ENCODE results near the gene PTX3. TPM values are rescaled to one million over a fixed set of nuclear protein-coding genes. Genes with fewer than 3 reads are reported as not detected.

PTX3 gene
- polyA plus RNA-seq, 3 donors from 2014 or later, result 3.3 TPM; not detected in 2

DNA sequence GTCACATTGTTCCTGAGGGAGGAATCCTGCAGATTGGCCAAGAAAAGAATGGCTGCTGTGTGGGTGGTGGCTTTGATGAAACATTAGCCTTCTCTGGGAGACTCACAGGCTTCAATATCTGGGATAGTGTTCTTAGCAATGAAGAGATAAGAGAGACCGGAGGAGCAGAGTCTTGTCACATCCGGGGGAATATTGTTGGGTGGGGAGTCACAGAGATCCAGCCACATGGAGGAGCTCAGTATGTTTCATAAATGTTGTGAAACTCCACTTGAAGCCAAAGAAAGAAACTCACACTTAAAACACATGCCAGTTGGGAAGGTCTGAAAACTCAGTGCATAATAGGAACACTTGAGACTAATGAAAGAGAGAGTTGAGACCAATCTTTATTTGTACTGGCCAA, 6.1 kb downstream of the PTX3 start:
- H3K27me3 Mint-ChIP-seq (ENCODE audit: low read depth in 3 of 3), result peaks cover 4 to 6% (median 4%) of the 10 kb centered on the region in 3 donors

DNA sequence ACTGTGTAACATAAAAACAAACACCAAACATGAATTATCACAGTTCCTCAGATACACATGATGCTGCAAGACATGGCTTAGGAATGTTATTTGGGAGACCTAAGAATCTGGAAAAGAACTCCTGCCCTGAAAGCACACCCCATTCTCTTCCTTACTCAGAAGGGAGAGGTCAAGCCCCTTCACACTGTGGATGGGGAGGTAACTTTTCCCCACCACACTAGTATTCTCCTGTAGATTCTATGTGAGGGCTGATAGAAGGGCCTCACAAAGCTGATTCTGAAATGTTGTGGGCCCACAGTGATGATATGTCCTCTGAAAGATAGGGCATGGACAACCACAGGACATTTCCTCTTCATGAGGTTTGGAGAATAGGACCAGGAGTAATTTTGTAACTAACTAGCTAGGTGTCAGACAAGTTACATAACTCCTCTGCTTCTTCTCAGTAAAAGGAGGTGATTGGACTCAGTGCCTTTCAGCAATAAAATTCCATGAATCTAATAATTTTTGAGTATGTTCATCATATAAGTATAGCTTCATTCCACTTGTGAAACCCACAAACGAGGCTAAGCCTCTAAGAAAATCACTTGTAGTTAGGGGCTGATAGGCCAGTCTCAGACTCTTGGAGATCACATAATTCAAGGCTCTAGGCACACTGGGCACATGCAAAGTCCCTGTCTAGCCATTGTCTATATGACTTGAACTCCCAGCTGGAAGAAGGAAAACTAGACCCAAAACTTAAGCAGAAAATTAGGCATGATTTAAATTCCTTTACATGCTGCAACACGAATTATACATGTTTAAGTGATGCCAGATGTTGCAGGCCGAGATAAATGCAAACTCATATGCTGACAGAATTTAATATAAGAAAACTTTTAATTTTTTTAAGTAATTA, 7.5 kb downstream of the PTX3 start:
- Mint-ChIP-seq H3K4me3 (no peak overlapping the region), H3K36me3 (no peaks in the 10 kb centered on the region), H3K27ac (no peak overlapping the region), H3K4me1 (no peaks in the 10 kb centered on the region), H3K27me3 (ENCODE audit: low read depth in 3 of 3) (peaks cover 0 to 4% (median 4%) of the 10 kb centered on the region in 3 donors), H3K9me3 (no peaks in the 10 kb centered on the region)
- DNase-seq, result no peak

More for the DNA sequence above, 6.1 kb downstream of the PTX3 start:
- Mint-ChIP-seq H3K27ac (no peak overlapping the region), H3K4me3 (no peak overlapping the region), H3K36me3 (no peaks in the 10 kb centered on the region), H3K9me3 (no peaks in the 10 kb centered on the region), H3K4me1 (no peaks in the 10 kb centered on the region)
- no peak for DNase-seq

- DNase-seq, result no peak
- Mint-ChIP-seq H3K4me3 (no peak overlapping the region), H3K9me3 (no peaks in the 10 kb centered on the region), H3K27ac (no peak overlapping the region), H3K36me3 (no peaks in the 10 kb centered on the region), H3K4me1 (no peaks in the 10 kb centered on the region), H3K27me3 (ENCODE audit: low read depth in 3 of 3) (peaks cover 0 to 4% (median 2%) of the 10 kb centered on the region in 3 donors)
Observed at GRCh38 chr3:157444797-157445184, 8.1 kb downstream of the PTX3 start.

DNA sequence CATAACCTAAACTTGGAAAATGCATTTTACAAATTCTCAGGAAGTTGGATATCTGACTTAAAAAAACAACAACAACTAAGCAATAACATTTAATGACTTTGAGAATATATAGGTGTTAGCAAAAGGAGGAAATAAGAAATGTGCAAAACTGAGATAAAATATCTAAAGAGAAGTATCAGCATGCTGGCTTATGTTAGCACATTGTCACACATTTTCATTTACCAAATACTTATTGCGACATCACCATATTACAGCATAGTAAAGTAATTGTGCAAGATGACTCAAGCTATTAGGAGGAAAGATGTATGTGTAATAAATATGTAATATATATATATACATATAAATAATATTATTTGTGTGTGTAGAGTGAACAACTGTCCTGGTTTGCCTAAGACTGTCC, 9.2 kb downstream of the PTX3 start:
- DNase-seq, result no peak
- no peaks in the 10 kb centered on the region for H3K4me1 Mint-ChIP-seq
- peaks cover 0 to 4% (median 0%) of the 10 kb centered on the region in 3 donors for H3K27me3 Mint-ChIP-seq (ENCODE audit: low read depth in 3 of 3)
- no peak overlapping the region for H3K27ac Mint-ChIP-seq
- H3K36me3 Mint-ChIP-seq, result no peaks in the 10 kb centered on the region
- H3K4me3 Mint-ChIP-seq, result no peak overlapping the region
- H3K9me3 Mint-ChIP-seq, result no peaks in the 10 kb centered on the region

- no peak overlapping the region for H3K27ac Mint-ChIP-seq
- H3K4me1 Mint-ChIP-seq, result no peaks in the 10 kb centered on the region
- no peak overlapping the region for H3K4me3 Mint-ChIP-seq
- H3K36me3 Mint-ChIP-seq, result no peaks in the 10 kb centered on the region
- H3K9me3 Mint-ChIP-seq, result peaks cover 0 to 3% (median 0%) of the 10 kb centered on the region in 6 donors
- DNase-seq, result no peak
- H3K27me3 Mint-ChIP-seq (ENCODE audit: low read depth in 3 of 3), result peaks cover 0 to 3% (median 2%) of the 10 kb centered on the region in 3 donors
Observed at GRCh38 chr3:157447026-157447694, 10.5 kb downstream of the PTX3 start.

DNA sequence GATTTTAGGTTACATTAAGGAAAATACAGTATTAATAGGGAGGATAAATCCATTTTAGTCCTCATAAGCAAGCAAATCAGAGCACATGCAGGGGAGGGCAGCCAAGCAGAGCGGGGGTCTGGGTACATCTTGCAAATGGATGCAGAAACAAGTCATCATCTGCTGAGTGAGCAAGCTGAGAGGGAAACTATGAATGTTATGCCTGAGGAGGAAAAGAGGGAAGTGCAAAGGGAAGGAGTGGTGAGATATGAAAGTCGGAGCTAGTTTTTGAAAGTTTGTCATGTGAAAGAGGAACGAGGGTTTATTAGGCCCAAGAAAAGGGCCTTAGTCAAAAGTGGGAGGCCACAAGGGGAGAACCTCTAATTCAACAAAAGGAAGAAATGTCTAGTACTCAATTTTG, 15.4 kb downstream of the PTX3 start:
- no peaks in the 10 kb centered on the region for H3K36me3 Mint-ChIP-seq
- H3K9me3 Mint-ChIP-seq, result peaks cover 0 to 3% (median 0%) of the 10 kb centered on the region in 6 donors
- no peak overlapping the region for H3K4me3 Mint-ChIP-seq
- no peak for DNase-seq
- peaks cover 2% of the 10 kb centered on the region in 3 donors for H3K27me3 Mint-ChIP-seq (ENCODE audit: low read depth in 3 of 3)
- H3K4me1 Mint-ChIP-seq, result no peaks in the 10 kb centered on the region
- H3K27ac Mint-ChIP-seq, result no peak overlapping the region

DNA sequence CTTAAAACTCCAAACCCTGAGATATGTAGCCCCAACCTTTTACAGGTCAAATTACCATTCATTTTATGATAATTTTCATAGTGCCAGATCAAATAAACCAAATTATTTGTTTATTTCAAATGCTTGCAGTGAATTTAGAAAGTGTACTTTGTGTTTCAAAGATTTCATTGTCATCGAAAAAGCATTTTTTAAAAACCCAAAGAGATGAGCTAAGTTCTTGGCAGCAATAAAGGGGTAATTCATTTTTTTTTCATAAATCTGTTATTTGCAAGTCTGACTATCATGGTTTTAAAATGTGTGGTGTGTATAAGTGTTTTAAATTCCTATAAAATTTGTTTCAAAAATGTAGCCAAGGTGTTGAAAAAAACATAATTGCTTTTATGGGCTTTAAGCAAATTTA, 17.2 kb downstream of the PTX3 start:
- Mint-ChIP-seq H3K4me3 (no peak overlapping the region), H3K27ac (no peak overlapping the region), H3K36me3 (no peaks in the 10 kb centered on the region), H3K4me1 (no peaks in the 10 kb centered on the region), H3K9me3 (peaks cover 0 to 3% (median under 1%) of the 10 kb centered on the region in 6 donors), H3K27me3 (ENCODE audit: low read depth in 3 of 3) (peaks cover 2% of the 10 kb centered on the region in 3 donors)
- no peak for DNase-seq

DNA sequence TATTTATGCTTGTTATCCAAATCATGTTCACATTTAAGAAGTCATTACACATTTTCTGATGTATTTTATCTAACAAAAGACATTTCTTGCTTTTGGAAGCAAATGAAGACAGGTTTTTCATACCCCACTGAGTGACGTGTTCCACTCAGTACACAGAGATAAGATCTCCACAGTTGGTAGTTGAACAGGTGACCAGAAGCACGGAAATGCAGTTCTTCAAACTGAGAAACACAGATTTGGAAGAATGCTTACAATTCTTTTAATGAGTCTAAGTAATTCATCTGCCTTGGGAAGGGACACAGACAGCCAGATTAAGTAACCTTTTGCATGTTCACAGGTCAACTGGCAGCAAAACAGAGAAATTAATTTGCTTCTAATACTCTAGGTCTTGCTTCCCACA, 23.1 kb downstream of the PTX3 start:
- DNase-seq, result no peak
- H3K27me3 Mint-ChIP-seq (ENCODE audit: low read depth in 3 of 3), result peaks cover 0 to 4% (median 0%) of the 10 kb centered on the region in 3 donors
- no peaks in the 10 kb centered on the region for H3K4me1 Mint-ChIP-seq
- no peaks in the 10 kb centered on the region for H3K36me3 Mint-ChIP-seq
- H3K27ac Mint-ChIP-seq, result no peak overlapping the region
- peaks cover 0 to 2% (median 0%) of the 10 kb centered on the region in 6 donors for H3K9me3 Mint-ChIP-seq
- no peak overlapping the region for H3K4me3 Mint-ChIP-seq

- Mint-ChIP-seq H3K36me3 (no peaks in the 10 kb centered on the region), H3K9me3 (peaks cover 0 to 2% (median 0%) of the 10 kb centered on the region in 6 donors), H3K4me1 (no peaks in the 10 kb centered on the region), H3K27me3 (ENCODE audit: low read depth in 3 of 3) (peaks cover 0 to 4% (median 0%) of the 10 kb centered on the region in 3 donors), H3K4me3 (no peak overlapping the region), H3K27ac (no peak overlapping the region)
- DNase-seq, result no peak
Observed at GRCh38 chr3:157460253-157460652, 23.6 kb downstream of the PTX3 start.

- Mint-ChIP-seq H3K4me3 (no peak overlapping the region), H3K36me3 (no peaks in the 10 kb centered on the region), H3K27me3 (ENCODE audit: low read depth in 3 of 3) (peaks cover 0 to 4% (median 0%) of the 10 kb centered on the region in 3 donors), H3K9me3 (peaks cover 0 to 5% (median 0%) of the 10 kb centered on the region in 6 donors), H3K4me1 (no peaks in the 10 kb centered on the region), H3K27ac (no peak overlapping the region)
- DNase-seq, result no peak
Observed at GRCh38 chr3:157463816-157464215, 27.2 kb downstream of the PTX3 start.

DNA sequence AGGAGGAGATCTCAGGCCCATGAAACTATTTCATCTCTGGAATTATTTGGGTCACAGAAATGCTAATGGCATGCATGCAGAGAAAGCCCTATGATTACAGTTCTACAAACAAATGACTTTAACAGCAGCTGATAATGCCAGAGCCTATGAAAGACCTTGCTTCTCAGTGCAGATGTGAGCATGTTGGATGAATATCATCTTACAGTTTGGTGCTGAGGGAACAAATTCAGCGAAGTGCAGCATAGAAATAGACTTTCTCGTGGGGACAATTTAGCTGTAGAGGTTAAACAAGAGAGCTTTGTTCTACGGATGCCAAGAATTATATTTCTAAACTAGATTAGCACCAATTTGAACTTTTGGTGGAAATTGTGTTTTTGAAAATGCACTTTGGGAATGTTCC, 27.7 kb downstream of the PTX3 start:
- Mint-ChIP-seq H3K9me3 (peaks cover 0 to 5% (median 0%) of the 10 kb centered on the region in 6 donors), H3K4me1 (no peaks in the 10 kb centered on the region), H3K27ac (no peak overlapping the region), H3K4me3 (no peak overlapping the region), H3K27me3 (ENCODE audit: low read depth in 3 of 3) (peaks cover 0 to 3% (median 0%) of the 10 kb centered on the region in 3 donors), H3K36me3 (no peaks in the 10 kb centered on the region)
- DNase-seq, result no peak

DNA sequence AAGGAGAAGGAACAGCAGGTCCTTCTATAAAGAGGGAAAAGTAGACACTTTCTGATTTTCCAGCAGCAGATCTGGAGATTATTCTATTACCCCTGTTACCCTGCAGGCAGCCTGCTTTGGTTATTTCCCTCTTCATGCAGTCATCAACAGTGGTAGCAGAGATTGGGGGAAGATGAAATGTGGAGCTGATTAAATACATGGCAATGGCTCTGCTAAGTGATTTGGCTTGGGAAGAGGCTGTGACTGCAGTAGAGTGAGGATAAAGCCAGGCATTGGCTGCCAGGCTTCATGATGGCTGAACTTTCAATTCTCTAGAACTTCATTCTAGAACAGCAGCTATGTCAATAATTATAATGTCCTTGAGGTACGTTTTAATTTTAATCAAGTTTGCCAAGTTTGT, 29.1 kb downstream of the PTX3 start:
- H3K4me3 Mint-ChIP-seq, result no peak overlapping the region
- H3K9me3 Mint-ChIP-seq, result peaks cover 0 to 5% (median 0%) of the 10 kb centered on the region in 6 donors
- no peak overlapping the region for H3K27ac Mint-ChIP-seq
- DNase-seq, result no peak
- H3K4me1 Mint-ChIP-seq, result no peaks in the 10 kb centered on the region
- peaks cover 0 to 2% (median 0%) of the 10 kb centered on the region in 3 donors for H3K27me3 Mint-ChIP-seq (ENCODE audit: low read depth in 3 of 3)
- H3K36me3 Mint-ChIP-seq, result no peaks in the 10 kb centered on the region

- Mint-ChIP-seq H3K27ac (no peak overlapping the region), H3K27me3 (ENCODE audit: low read depth in 3 of 3) (peaks cover 0 to 2% (median 0%) of the 10 kb centered on the region in 3 donors), H3K4me1 (no peaks in the 10 kb centered on the region), H3K36me3 (no peaks in the 10 kb centered on the region), H3K9me3 (peaks cover 0 to 5% (median 0%) of the 10 kb centered on the region in 6 donors), H3K4me3 (no peak overlapping the region)
- DNase-seq, result no peak
Observed at GRCh38 chr3:157467200-157467599, 30.6 kb downstream of the PTX3 start.

DNA sequence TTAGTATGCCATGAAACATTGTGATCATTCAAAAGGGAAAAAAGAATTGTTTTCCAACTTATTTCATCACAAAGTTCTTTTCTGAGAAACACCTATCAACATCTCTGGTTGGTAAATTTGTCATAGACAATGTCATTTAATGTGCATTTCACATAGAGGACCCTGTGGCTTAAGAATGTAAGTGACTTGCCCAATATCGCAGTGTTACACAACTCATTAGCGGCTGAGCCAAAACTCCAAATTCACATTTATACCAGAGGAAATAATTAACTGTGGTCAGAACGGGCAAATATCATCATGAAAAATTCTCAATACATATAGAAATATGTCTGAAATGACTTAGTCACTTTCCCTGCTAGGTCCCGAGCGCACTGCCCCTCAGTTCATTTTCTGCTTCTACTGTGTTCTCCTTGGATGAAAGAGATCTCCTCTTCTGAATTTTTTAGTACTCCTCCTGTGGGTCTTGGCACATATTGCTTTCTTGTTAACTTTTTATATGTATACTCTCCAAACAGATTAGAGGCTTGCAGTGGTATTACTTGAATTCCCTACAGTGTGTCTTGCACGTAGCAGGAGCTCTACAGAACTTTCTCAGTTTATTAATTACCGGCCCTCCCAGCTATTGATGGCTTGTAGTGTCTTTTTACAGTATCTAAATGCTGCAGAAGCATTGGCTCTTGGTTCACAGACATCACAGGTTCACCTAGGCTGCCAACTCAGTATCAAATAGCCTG, 33.1 kb downstream of the PTX3 start:
- no peak for DNase-seq
- H3K36me3 Mint-ChIP-seq, result no peaks in the 10 kb centered on the region
- H3K4me1 Mint-ChIP-seq, result no peaks in the 10 kb centered on the region
- H3K27me3 Mint-ChIP-seq (ENCODE audit: low read depth in 3 of 3), result no peaks in the 10 kb centered on the region
- H3K9me3 Mint-ChIP-seq, result peaks cover 0 to 5% (median 0%) of the 10 kb centered on the region in 6 donors
- H3K27ac Mint-ChIP-seq, result no peak overlapping the region
- no peak overlapping the region for H3K4me3 Mint-ChIP-seq

Measured in immature natural killer cell (primary cell).